ENCODE data around the gene PDCD6IP. TPM values are rescaled to one million over a fixed set of nuclear protein-coding genes. Genes with fewer than 3 reads are reported as not detected.
"Not testable (repeated sequence)": the region's sequence is repeated elsewhere in the genome, so short reads cannot be mapped to it uniquely, and the experiment has no call there.

Gene PDCD6IP, protein sequence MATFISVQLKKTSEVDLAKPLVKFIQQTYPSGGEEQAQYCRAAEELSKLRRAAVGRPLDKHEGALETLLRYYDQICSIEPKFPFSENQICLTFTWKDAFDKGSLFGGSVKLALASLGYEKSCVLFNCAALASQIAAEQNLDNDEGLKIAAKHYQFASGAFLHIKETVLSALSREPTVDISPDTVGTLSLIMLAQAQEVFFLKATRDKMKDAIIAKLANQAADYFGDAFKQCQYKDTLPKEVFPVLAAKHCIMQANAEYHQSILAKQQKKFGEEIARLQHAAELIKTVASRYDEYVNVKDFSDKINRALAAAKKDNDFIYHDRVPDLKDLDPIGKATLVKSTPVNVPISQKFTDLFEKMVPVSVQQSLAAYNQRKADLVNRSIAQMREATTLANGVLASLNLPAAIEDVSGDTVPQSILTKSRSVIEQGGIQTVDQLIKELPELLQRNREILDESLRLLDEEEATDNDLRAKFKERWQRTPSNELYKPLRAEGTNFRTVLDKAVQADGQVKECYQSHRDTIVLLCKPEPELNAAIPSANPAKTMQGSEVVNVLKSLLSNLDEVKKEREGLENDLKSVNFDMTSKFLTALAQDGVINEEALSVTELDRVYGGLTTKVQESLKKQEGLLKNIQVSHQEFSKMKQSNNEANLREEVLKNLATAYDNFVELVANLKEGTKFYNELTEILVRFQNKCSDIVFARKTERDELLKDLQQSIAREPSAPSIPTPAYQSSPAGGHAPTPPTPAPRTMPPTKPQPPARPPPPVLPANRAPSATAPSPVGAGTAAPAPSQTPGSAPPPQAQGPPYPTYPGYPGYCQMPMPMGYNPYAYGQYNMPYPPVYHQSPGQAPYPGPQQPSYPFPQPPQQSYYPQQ
- 184 and 188 TPM in 2 replicates for total RNA-seq

DNA sequence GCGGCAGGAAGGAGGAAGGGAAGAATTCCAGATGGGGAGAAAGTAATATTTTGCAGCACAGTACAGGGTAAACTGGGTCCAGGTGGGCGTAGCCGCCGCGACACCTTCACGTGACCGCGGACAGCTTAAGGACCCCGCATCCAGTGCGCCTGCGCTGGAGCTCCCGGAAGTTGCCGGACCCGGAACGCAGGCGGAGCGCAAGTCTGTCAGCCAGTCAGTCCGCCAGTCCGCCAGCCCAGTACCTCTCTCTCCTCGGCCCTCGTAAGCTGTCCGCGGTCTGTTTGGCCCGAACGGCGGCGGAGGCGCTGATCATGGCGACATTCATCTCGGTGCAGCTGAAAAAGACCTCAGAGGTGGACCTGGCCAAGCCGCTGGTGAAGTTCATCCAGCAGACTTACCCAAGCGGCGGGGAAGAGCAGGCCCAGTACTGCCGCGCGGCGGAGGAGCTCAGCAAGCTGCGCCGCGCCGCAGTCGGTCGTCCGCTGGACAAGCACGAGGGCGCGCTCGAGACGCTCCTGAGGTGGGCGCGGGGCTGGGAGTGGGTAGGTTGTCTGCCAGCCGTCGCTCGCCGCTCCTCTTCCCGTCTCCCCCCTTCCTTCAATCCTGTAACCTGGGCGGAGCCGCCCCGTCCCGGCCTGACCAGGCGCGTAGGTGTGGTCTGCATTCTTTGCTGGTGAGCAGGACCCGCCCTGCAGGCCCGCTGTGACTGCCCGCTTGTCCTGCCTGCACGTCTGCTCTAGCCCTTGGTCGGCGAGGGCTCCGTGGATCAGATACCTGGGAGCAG is at the start of gene PDCD6IP:
Gene PDCD6IP, plus strand, starts transcription at position 213 of the 784 bp plus-strand sequence. Its CDS starts 99 bp downstream, at position 312.
- intact Hi-C loops (cut with micrococcal nuclease): loop anchor here (1.0 to 2.0 kb wide), 6 partner anchors 80 to 1296 kb away; partner anchors contain the start of genes CLASP2, CMTM6, CNOT10 and DYNC1LI1

DNA sequence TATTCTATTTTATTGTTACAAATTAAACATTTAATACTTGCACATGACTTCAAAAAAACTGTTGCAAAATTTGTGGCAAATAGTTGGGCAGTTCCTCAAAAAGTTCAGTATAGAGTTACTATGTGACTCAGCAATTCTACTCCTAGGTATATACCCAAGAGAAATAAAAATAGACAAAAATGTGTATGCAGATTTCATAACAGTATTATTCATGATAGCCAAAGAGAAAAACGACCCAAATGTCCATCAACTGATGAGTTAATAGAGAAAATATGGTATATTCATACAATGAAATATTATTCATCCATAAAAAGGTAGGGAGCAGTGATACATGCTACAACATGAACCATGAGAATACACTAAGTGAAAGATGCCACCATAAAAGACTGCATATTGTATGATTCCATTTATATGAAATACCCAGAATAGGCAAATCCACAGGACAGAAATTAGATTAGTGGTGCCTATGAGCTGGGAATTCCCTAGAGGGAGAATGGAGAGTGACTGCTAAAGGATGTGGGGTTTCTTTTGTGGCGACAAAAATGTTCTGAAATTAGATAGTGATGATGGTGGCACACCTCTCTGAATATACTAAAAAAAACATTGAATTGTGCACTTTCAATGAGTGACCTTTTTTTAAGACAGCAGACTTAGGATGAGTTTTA is 48.8 kb upstream of the PDCD6IP start:
- intact Hi-C loops (cut with micrococcal nuclease): no loop called here

DNA sequence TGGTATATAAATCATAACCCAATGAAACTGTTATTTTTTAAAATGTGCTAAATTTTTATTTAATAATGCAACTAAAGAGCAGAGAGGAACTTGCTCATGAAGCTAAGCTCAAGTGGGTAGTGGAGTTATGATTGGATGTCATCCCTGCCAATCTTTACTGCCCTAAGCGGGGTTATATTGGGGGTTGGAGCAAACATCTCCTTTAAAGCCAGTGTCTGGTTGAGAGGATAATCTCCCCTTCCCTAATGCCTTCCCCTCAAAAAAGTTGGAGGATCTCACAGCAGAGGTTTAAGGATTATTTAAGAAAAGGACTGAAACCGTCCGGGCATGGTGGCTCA is 48.2 kb upstream of the PDCD6IP start:
- intact Hi-C loops (cut with micrococcal nuclease): no loop called here

DNA sequence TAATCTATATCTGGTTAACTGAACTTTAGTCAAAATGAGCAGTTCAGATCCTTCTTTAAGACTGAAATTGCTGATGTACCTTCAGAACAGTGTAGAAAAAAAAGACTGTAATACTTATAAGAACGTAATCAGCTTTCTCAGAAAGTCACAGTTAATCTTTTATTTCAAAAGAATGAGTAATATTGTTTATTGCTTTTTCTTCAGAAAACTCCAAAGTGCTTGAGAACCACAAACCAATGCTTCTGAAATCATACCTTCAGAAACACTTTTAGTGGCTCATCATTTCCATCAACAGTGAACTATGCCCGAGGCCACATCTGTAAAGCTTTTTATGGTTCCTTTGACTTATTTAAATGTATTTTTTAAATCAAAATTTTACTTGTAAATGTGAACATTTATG is 47.1 kb upstream of the PDCD6IP start:
- intact Hi-C loops (cut with micrococcal nuclease): no loop called here

DNA sequence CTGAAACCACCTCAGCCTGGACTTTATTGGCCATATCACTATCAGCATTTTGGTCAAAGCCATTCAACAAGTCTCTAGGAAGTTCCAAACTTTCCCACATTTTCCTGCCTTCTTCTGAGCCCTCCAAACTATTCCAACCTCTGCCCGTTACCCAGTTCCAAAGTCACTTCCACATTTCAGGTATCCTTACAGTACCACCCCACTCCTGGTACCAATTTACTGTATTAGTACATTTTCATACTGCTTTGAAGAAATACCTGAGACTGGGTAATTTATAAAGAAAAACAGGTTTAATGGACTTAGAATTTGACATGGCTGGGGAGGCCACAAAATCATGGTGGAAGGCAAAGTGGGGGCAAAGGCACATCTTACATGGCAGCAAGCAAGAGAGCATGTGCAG is 44.0 kb upstream of the PDCD6IP start:
- intact Hi-C loops (cut with micrococcal nuclease): not testable (repeated sequence)

DNA sequence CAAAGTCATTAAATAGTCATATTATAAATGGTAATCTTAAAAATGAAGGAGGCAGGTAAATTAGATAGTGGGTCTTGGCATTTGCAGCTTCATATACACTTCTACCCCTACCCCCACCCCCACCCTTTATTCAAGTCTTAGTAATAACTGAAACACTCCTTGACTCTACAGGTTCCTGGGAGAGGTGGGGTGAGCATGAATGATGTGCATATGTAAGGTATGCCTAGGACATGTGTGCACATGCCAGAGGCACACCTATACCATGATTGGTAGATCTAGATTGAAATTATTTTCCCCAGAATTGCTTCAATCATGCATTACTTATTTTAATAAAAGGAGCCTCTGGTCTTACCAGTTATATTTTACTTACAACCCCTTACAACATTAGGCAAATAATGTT is 40.1 kb upstream of the PDCD6IP start:
- intact Hi-C loops (cut with micrococcal nuclease): no loop called here

DNA sequence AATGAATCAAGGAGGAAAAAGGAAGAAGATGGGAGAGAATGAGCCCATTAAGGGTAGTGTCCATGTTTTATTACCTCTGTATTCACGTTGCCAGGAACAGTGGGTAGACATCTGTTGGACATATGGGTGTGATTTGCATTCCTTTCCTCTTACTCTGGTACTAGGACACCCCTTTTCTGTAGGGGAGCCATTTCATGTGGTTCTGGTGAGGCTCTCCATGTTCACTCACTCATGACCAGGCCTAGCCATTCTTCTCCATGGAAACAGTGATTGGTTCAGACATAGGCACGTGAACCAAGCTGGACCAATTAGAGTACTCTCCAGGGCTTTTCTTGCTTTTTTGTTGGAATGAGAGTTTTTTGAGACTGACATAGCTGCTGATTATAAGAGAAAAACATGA is 39.6 kb upstream of the PDCD6IP start:
- intact Hi-C loops (cut with micrococcal nuclease): no loop called here

DNA sequence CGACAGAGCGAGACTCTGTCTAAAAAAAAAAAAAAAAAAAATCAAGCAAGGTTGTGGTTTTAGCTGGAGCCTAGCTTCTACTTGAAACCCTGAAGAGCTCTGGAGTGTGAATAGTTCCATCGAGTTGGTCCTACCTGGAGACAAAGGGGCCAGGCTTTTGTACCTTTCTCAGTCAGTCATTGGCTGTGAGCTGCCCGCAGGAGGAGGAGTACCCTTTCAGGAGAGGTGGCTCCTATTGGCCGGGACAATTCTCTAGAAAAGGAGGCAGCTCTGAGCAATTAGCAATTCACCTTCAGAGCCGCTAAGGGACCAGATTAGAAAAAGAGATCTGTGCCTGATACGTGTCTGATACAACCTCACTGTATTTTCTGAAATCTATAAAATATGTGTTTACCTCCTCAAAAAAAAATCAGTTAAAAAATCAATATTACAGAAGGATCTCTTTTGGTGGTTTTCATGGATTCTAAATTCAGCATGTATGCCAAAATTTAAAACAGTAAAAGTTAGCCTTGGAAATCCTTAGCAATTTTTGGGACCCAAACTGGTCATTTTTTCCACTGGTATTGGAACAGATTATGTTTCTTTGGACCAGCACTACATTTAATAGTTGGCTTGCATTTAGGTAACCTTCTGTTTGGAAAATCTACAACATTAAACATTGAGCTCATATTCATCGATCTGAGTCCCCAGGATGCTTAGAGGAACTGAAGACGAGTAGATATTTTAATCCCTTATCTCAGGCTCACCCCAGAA is 29.7 kb upstream of the PDCD6IP start:
- intact Hi-C loops (cut with micrococcal nuclease): no loop called here

DNA sequence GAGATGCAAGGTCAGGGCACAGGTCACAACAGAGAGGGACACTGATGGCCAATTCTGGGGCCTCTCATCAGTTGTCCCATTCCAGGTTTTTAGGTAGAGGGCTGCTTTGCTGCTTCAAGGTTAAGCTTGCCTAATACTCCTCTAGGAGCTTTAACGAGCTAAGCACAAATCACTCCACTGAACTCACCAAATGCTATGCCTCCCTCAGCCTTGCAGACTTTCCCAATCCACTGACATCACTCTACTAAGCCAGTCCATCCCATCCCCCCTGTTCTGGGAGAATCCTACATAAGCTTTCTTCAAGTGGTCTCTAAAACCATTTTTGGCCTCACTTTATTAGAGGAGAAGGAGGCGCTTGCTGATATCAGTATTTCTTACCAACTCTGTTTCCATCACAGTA is 24.8 kb upstream of the PDCD6IP start:
- intact Hi-C loops (cut with micrococcal nuclease): no loop called here

DNA sequence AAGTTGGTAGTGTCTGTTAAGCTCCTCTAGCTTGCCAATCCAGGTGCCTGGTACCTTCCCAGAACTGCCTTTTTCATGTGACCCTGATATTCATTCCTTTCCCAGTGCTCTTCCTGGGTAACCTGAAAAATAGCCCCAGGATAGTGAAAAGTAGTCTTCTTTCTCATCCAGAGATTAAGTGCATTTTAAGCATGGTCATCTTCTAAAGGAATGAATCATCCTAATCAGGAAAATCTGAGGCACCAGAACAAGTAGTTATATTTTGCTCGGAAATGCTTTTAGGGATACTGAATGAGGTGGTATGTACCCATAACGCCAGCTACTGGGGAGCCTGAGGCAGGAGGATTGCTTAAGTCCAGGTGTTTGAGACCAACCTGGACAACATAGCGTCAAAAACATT is 23.1 kb upstream of the PDCD6IP start:
- intact Hi-C loops (cut with micrococcal nuclease): no loop called here

DNA sequence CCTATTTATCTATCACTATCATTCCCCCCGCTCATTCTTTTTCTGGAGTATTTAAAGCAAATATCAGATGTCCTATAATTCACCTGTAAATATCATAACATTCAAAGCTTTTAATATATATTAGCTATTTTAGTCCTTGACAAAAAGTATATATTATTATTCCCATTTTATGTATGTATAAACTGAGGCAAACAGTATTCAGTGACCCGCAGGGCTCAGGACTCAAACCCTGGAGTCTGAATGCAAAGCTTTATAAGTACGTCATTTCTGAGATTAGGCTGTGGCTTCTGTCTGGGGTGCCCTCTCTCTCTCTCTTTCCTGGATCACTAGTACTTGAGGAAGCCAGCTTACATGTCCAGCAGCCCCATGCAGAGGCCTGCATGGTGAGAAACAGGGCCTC is 20.4 kb upstream of the PDCD6IP start:
- intact Hi-C loops (cut with micrococcal nuclease): no loop called here

DNA sequence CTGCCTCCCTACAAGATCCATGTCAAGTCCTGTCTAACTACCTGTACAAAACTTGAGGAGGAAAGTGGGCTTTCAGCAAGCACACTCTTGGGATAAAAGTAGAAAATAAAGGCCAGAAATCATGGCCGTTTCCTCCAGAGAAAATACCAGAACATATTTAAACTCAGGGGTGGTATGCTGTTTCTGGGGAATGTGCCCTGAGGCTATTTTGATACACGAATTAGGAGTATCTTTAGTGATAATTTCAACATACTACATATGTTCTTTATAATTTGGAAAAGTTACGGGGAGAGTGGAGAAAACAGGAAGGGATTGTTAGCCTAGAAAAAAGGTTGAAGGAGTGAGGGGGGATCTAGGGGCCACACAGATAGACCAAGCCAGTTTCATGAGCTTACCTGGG is 18.7 kb upstream of the PDCD6IP start:
- intact Hi-C loops (cut with micrococcal nuclease): no loop called here

DNA sequence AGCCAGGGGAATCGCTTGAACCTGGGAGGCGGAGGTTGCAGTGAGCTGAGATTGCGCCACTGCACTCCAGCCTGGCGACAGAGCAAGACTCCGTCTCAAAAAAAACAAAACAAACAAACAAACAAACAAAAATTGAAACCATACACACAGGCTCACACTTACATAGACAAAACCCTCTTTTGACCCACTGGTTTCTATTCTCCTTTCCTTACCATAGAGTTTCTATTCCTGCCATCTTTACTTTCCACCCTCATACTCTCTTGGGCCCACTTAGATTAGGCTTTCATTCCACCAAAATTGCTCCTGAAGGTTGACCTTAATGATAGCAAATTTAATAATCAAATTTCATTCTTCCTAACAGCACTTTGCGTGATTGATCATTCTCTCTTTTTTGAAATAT is 17.0 kb upstream of the PDCD6IP start:
- intact Hi-C loops (cut with micrococcal nuclease): not testable (repeated sequence)

DNA sequence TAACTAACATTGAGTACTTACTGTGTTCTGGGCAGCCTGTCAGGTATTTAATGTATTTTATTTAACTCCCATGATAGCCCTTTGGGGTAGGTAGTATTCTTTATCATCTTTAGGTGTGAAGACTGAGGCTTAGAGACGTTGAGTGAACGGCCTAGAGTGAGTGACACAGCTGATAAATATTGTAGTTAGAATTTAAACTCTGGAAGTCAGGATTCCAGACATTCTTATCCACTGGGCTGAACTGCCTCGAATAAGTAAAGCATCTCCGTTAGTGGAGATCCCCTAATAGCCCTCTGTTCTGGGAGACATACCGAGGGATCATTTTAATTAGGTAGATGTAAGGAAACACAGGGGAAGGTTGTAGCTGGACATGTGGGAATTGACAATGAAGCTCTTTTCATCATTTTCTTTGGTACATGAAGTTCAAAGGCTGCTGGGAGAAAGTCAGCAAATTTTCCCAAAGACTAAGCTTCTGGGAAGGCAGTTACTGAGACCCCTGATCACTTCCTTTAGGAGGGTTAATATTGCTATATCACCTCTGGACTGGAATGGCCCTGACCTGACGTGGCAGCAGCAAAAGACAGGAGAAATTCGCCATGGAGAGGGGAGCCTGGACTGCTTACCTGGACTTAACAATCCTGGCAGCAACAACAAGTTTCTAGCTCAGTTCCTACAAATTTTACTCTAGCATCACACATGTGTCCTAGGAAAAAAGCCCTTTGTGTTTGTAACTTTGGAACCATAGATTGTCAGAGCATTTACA is 11.7 kb upstream of the PDCD6IP start:
- intact Hi-C loops (cut with micrococcal nuclease): loop anchor here (1.0 to 5.0 kb wide), 7 partner anchors 68 to 840 kb away; partner anchors contain the start of gene CLASP2

DNA sequence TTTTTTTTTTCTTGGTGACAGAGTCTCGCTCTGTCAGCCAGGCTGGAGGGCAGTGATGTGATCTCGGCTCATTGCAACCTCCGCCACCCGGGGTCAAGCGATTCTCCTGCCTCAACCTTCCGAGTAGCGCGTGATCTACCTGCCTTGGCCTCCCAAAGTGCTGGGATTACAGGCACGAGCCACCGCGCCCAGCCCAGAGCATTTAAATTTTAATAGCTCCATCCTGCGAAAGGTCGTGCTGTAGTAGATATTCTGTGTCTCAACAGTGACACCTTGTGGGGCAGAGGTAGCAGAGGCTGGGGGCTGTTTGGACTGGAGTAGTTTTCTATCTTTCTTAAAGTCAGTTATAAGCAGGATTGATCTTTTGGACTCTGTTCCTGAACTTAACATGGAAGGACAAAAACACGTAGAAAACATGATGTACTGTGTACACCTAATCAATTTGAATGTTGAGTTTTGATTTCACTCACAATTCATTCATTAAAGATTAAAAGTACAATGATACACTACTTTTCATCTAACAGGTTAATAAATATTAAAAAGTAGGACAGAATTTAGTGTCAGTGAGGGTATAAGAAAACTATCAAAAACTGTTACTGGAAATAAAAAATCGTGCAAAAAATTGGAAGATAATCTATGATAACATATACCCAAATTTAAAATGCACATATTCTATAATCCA is 11.0 kb upstream of the PDCD6IP start:
- intact Hi-C loops (cut with micrococcal nuclease): loop anchor here (1.0 to 5.0 kb wide), 7 partner anchors 69 to 841 kb away; partner anchors contain the start of gene CLASP2

DNA sequence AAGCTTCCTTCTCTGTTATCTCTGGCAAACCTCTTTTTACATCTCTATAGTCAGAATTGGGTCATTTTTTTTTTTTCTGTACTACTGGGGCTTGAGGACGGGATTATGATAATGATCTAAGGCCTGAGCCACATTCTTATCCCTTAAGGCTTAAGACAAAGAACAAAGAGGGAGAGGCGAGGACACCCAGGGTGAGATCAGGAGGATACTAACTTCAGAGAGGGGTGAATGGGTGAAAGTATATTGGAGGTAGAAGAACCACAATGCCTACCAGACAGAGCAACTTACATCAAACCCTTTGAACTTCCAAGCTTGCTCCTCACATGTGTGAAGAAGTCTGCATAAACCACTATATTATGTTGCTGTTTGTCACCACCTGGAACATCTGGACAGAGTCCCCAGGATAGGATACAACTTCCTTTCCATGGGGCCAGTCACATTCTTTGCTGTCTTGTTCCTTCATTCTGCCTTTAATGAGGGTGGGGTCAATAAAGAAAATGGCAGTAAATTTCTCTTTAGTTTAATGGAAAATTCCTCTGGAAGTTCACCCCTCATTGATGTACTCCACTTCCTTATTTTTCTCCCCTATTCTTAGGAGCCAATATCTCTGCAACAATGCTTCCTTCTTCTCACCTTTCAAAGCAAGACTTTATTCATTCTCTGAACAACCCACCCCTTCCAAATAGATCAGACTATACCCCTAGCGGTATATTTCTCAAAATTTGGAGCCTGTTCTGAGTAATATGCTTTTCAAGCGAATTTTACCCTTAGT is 9.1 kb upstream of the PDCD6IP start:
- intact Hi-C loops (cut with micrococcal nuclease): loop anchor here (5.0 kb wide), 1 partner anchor 402 kb away; no protein-coding TSS in a partner anchor

DNA sequence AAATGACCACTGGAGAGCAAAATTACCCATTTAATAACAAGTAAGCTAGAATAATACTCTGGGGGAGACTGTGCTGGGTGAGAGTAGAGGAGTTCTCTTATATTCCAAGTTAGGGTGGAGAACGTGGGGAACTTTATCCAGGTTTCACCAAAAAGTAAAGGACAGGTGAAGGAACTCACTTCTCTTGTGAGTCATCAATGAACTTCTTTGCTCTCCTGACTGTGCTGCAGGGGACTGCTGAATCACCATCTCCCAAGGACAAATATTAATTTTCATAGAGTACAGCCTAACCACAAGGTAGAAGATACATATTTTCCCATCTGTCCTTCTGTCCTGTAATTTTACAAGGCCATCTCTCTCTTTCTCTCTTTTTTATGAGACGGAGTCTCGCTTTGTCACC is 8.3 kb upstream of the PDCD6IP start:
- intact Hi-C loops (cut with micrococcal nuclease): no loop called here

All from T-helper 1 cell treated with Interleukin-12 subunit alpha and Interleukin-12 subunit beta and Interleukin-4 antibody, amounts not matched to agents 30 ng/mL and 1 ng/mL, for 36 hours (primary cell).